IPS DF 6.9 (cell line): ENCODE measurements around the gene GNB1.

Source experiments
- DNase-seq: peaks from one replicate; pipeline ENCODE4 v3.0.0-alpha.2; 2013; ENCODE audit warnings: low read depth, low spot score
- H3K27ac ChIP-seq: one replicate; pipeline ENCODE4 v1.5.1; 2013; ENCODE audit warnings: low read length, control low read depth
- H3K27me3 ChIP-seq: 2 replicates; pipeline ENCODE4 v1.6.1; 2013; ENCODE audit warnings: mild to moderate bottlenecking, low read length; ENCODE audit not compliant: control insufficient read depth, insufficient read depth
- H3K36me3 ChIP-seq: 2 replicates; pipeline ENCODE4 v1.6.1; 2013; ENCODE audit warnings: low read length; ENCODE audit not compliant: control insufficient read depth, insufficient read depth
- H3K4me1 ChIP-seq: 2 replicates; pipeline ENCODE4 v1.6.1; 2013; ENCODE audit warnings: low read length; ENCODE audit not compliant: control insufficient read depth, insufficient read depth
- H3K4me3 ChIP-seq: 2 replicates; pipeline ENCODE4 v1.5.1; 2013; ENCODE audit warnings: mild to moderate bottlenecking, low read length
- H3K9me3 ChIP-seq: 2 replicates; pipeline ENCODE4 v1.6.1; 2013; ENCODE audit warnings: low read length, inconsistent platforms; ENCODE audit not compliant: control insufficient read depth, insufficient read depth
- WGBS: extraction: QIAGEN DNeasy Blood & Tissue Kit; methylation state at CpG from one replicate; pipeline ENCODE4 v1.1.7; 2013; ENCODE audit warnings: mixed read lengths, missing lambda C conversion rate; ENCODE audit not compliant: insufficient read length, insufficient coverage; 5-methylcytosine and 5-hydroxymethylcytosine counted together

The GNB1 gene

GRCh38 chr1:1779691-1780597, 110.9 kb downstream of the GNB1 start:
- peak overlapping the region; percentile 17; the same call in 1 of the 2 replicates for H3K4me3 ChIP-seq
- no peak for DNase-seq
- H3K4me1 ChIP-seq = peaks cover 10% of the 10 kb centered on the region
- no peaks in the 10 kb centered on the region for H3K9me3 ChIP-seq
- H3K36me3 ChIP-seq = no peaks in the 10 kb centered on the region
- H3K27ac ChIP-seq = peak overlapping the region; percentile 2
- no peaks in the 10 kb centered on the region for H3K27me3 ChIP-seq
- WGBS = no CpG with 5 or more reads among the region's 19 CpGs

- H3K4me1 ChIP-seq = peaks cover 10% of the 10 kb centered on the region
Observed at GRCh38 chr1:1779320-1779675, 111.6 kb downstream of the GNB1 start.

GRCh38 chr1:1778663-1779319, 112.1 kb downstream of the GNB1 start:
- Histone ChIP-seq H3K27me3 (no peaks in the 10 kb centered on the region), H3K4me1 (peaks cover 10% of the 10 kb centered on the region), H3K4me3 (peak overlapping the region; percentile 87; the same call in 1 of the 2 replicates), H3K27ac (no peak overlapping the region), H3K36me3 (no peaks in the 10 kb centered on the region), H3K9me3 (no peaks in the 10 kb centered on the region)
- DNase-seq = no peak
- WGBS = no CpG with 5 or more reads among the region's 68 CpGs

More at GRCh38 chr1:1779320-1779675, 111.6 kb downstream of the GNB1 start:
- no peaks in the 10 kb centered on the region for H3K9me3 ChIP-seq
- H3K27me3 ChIP-seq = no peaks in the 10 kb centered on the region
- H3K27ac ChIP-seq = no peak overlapping the region
- no peak for DNase-seq
- no peaks in the 10 kb centered on the region for H3K36me3 ChIP-seq
- peak overlapping the region; percentile 87; the same call in 1 of the 2 replicates for H3K4me3 ChIP-seq
- WGBS = no CpG with 5 or more reads among the region's 11 CpGs

- no peak for DNase-seq
- Histone ChIP-seq H3K9me3 (no peaks in the 10 kb centered on the region), H3K4me1 (peaks cover 10% of the 10 kb centered on the region), H3K27ac (no peak within 1 kb of the TSS), H3K4me3 (peak within 1 kb of the TSS; percentile 87), H3K27me3 (no peaks in the 10 kb centered on the region), H3K36me3 (no peaks in the 10 kb centered on the region)
- no CpG with 5 or more reads among the region's 99 CpGs for WGBS
Observed at GRCh38 chr1:1777950-1778662, 112.8 kb downstream of the GNB1 start, which contains the start of gene NADK. Gene NADK (minus strand): TSS chr1:1778470. CDS start chr1:1765406, 13,064 bp downstream.

GRCh38 chr1:1777583-1777899, 113.3 kb downstream of the GNB1 start:
- no peak for DNase-seq
- Histone ChIP-seq H3K4me1 (peaks cover 10% of the 10 kb centered on the region), H3K27ac (no peak overlapping the region), H3K27me3 (no peaks in the 10 kb centered on the region), H3K9me3 (no peaks in the 10 kb centered on the region), H3K36me3 (no peaks in the 10 kb centered on the region), H3K4me3 (peak overlapping the region; percentile 87; the same call in 1 of the 2 replicates)
- WGBS = no CpG with 5 or more reads among the region's 6 CpGs

GRCh38 chr1:1776672-1777582, 114.0 kb downstream of the GNB1 start:
- Histone ChIP-seq H3K27ac (no peak overlapping the region), H3K9me3 (no peaks in the 10 kb centered on the region), H3K36me3 (no peaks in the 10 kb centered on the region), H3K4me3 (no peak overlapping the region), H3K27me3 (no peaks in the 10 kb centered on the region), H3K4me1 (peaks cover 10% of the 10 kb centered on the region)
- WGBS = no CpG with 5 or more reads among the region's 9 CpGs
- DNase-seq = no peak

GRCh38 chr1:1775327-1776226, 115.3 kb downstream of the GNB1 start:
- Histone ChIP-seq H3K9me3 (no peaks in the 10 kb centered on the region), H3K27ac (no peak overlapping the region), H3K4me3 (no peak overlapping the region), H3K27me3 (no peaks in the 10 kb centered on the region), H3K4me1 (peaks cover 5% of the 10 kb centered on the region), H3K36me3 (no peaks in the 10 kb centered on the region)
- no CpG with 5 or more reads among the region's 11 CpGs for WGBS
- DNase-seq = no peak

GRCh38 chr1:1773874-1774273, 117.0 kb downstream of the GNB1 start:
- no peak overlapping the region for H3K4me3 ChIP-seq

GRCh38 chr1:1771096-1771495, 119.8 kb downstream of the GNB1 start:
- Histone ChIP-seq H3K27me3 (no peaks in the 10 kb centered on the region), H3K9me3 (no peaks in the 10 kb centered on the region), H3K4me3 (no peak overlapping the region), H3K4me1 (no peaks in the 10 kb centered on the region), H3K27ac (no peak overlapping the region), H3K36me3 (no peaks in the 10 kb centered on the region)
- no peak for DNase-seq
- no CpG with 5 or more reads among the region's 3 CpGs for WGBS

More at GRCh38 chr1:1773874-1774273, 117.0 kb downstream of the GNB1 start:
- no peaks in the 10 kb centered on the region for H3K27me3 ChIP-seq
- no peak for DNase-seq
- no peaks in the 10 kb centered on the region for H3K9me3 ChIP-seq
- peaks cover 2% of the 10 kb centered on the region; the same call in 1 of the 2 replicates for H3K4me1 ChIP-seq
- no peaks in the 10 kb centered on the region for H3K36me3 ChIP-seq
- no CpG with 5 or more reads among the region's 4 CpGs for WGBS
- no peak overlapping the region for H3K27ac ChIP-seq
